Retinal pigment epithelial cell (primary cell): ENCODE results near the gene PCSK1N.

Experiments
- DNase-seq: peaks from one replicate; pipeline ENCODE4 v3.0.0-alpha.2; 2010; ENCODE audit warnings: low read depth
- H3K4me3 ChIP-seq: 2 replicates; pipeline ENCODE4 v1.5.1; 2011; ENCODE audit warnings: mild to moderate bottlenecking, low read length, control low read depth, moderate library complexity
- TF ChIP-seq, protein P1 (sequence below): conservative IDR thresholded peaks from 2 replicates; pipeline ENCODE4 v1.5.1; 2011; ENCODE audit warnings: low read depth, low read length, control low read depth, inconsistent platforms

PCSK1N gene

GRCh38 chrX:48787505-48788443, 47.6 kb downstream of the PCSK1N start:
- DNase-seq: no peak
- TF ChIP-seq, protein P1, sequence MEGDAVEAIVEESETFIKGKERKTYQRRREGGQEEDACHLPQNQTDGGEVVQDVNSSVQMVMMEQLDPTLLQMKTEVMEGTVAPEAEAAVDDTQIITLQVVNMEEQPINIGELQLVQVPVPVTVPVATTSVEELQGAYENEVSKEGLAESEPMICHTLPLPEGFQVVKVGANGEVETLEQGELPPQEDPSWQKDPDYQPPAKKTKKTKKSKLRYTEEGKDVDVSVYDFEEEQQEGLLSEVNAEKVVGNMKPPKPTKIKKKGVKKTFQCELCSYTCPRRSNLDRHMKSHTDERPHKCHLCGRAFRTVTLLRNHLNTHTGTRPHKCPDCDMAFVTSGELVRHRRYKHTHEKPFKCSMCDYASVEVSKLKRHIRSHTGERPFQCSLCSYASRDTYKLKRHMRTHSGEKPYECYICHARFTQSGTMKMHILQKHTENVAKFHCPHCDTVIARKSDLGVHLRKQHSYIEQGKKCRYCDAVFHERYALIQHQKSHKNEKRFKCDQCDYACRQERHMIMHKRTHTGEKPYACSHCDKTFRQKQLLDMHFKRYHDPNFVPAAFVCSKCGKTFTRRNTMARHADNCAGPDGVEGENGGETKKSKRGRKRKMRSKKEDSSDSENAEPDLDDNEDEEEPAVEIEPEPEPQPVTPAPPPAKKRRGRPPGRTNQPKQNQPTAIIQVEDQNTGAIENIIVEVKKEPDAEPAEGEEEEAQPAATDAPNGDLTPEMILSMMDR: no peak
- H3K4me3 ChIP-seq: no peak overlapping the region

- no peak overlapping the region for H3K4me3 ChIP-seq
- TF ChIP-seq, protein P1: no peak
- no peak for DNase-seq
These were observed 48.4 kb downstream of the PCSK1N start for GRCh38 chrX:48786825-48787504.

DNA sequence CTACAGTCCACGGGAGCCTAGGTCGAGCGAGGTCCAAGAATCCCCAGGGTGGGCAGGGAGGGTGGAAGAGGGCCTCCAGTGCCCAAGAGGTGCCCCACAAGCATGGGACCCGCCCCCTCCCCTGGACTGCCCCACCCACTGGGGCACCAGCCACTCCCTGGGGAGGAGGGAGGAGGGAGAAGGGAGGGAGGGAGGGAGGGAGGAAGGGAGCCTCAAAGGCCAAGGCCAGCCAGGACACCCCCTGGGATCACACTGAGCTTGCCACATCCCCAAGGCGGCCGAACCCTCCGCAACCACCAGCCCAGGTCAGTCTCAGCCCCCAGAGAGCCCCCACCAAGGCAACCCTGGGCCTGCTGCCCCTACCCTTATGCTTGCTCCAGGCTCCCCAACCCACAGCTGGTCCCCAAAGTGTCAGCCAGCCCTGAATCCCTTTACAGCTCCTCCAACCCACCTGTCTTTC, 49.0 kb downstream of the PCSK1N start, which contains the start of gene GATA1:
Gene GATA1, plus strand, starts transcription at position 250 of the 460 bp plus-strand sequence. CDS start 4,520 bp downstream, outside the sequence.
- TF ChIP-seq, protein P1: no peak
- DNase-seq: no peak
- no peak within 1 kb of the TSS for H3K4me3 ChIP-seq

DNA sequence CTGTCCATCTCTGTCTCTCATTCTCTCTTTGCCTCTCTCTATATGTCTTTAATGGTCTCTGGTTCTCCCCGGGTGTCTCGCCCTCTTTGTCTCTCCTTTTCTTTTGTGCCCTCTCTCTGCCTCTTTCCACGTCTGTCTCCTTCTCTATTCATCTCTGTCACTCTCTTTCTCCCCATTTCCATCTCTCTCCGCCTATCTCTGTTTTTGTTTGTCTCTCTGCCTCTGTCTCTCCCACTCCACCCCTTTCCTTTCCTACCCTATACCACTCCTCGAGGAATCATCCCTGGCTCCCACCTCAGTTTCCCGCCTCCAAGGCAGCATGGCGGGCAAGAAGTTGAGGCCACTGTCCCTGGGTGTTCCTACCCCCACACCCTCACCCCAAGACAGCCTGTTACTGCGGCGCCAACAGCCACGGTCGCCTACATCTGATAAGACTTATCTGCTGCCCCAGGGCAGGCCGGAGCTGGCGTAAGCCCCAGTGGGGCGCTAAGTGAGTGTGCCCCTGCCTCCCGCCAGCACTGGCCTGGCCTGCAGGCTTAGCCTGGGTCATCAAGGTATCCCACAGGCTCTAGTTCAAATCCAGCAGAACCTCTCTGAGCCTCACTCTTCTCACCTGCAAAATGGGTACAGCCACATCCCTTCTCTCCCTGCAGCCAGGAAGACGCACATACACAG, 49.7 kb downstream of the PCSK1N start:
- TF ChIP-seq, protein P1: no peak
- no peak overlapping the region for H3K4me3 ChIP-seq
- no peak for DNase-seq

DNA sequence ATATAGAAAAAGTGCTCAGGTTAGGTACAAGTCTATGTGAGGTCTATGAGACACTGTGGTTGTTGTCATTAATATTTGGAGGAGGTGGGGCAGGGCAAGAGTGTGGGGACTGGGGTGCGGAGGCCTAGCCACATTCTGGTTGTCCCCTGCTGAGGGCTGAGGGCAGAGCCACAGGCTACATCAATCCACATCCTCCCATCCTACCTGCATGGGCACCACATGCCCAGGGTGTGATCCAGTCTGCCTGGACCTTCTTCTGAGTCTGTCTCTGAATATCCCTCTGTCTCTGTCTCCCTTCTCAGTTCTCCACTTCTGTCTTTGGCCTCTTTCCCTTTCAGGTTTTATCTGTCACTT, 50.2 kb downstream of the PCSK1N start:
- DNase-seq: no peak
- TF ChIP-seq, protein P1: no peak
- H3K4me3 ChIP-seq: no peak overlapping the region

- TF ChIP-seq, protein P1: no peak
- DNase-seq: no peak
- no peak overlapping the region for H3K4me3 ChIP-seq
These were observed 50.7 kb downstream of the PCSK1N start for GRCh38 chrX:48784726-48785125.
